ENCODE results near the gene PPP1R9B. TPM values are rescaled to one million over a fixed set of nuclear protein-coding genes. Genes with fewer than 3 reads are reported as not detected.

PPP1R9B gene
- total and polyA plus RNA-seq, 2 donors (not counting 1 experiment from before 2014, with no cell fraction given) = 80.7 to 220 TPM

GRCh38 chr17:50149417-50150353, 792 bp downstream of the PPP1R9B start:
- H3K9me3 ChIP-seq (ENCODE audit: control extremely low read depth in 1 of 3, control insufficient read depth in 2 of 3, insufficient read depth in 1 of 3, low read length in 2 of 3) = no peaks in the 10 kb centered on the region
- no peak for ATAC-seq (ENCODE audit: low read depth)
- TF ChIP-seq, protein P1, sequence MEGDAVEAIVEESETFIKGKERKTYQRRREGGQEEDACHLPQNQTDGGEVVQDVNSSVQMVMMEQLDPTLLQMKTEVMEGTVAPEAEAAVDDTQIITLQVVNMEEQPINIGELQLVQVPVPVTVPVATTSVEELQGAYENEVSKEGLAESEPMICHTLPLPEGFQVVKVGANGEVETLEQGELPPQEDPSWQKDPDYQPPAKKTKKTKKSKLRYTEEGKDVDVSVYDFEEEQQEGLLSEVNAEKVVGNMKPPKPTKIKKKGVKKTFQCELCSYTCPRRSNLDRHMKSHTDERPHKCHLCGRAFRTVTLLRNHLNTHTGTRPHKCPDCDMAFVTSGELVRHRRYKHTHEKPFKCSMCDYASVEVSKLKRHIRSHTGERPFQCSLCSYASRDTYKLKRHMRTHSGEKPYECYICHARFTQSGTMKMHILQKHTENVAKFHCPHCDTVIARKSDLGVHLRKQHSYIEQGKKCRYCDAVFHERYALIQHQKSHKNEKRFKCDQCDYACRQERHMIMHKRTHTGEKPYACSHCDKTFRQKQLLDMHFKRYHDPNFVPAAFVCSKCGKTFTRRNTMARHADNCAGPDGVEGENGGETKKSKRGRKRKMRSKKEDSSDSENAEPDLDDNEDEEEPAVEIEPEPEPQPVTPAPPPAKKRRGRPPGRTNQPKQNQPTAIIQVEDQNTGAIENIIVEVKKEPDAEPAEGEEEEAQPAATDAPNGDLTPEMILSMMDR (IDR thresholded peaks at IDR 0.05) = no peak
- no peak for TF ChIP-seq EZH2 (IDR thresholded peaks at IDR 0.05; ENCODE audit: borderline replicate concordance, insufficient read depth, low read depth, low read length, poor library complexity, severe bottlenecking)
- Mint-ChIP-seq H3K9me3 (ENCODE audit: insufficient read depth) (no peaks in the 10 kb centered on the region), H3K4me3 (peak overlapping the region; percentile 100), H3K27ac (peak overlapping the region; percentile 98), H3K27me3 (no peaks in the 10 kb centered on the region), H3K4me1 (peaks cover 49% of the 10 kb centered on the region)
- under 1% methylated on average over 123 of the region's 123 CpGs for WGBS (ENCODE audit: insufficient coverage)
- peaks cover 33 to 54% of the 10 kb centered on the region in 2 donors for H3K4me1 ChIP-seq (ENCODE audit: control insufficient read depth in 2 of 2, insufficient read depth in 2 of 2, low read length in 2 of 2)
- H3K4me2 ChIP-seq (replicated peaks; ENCODE audit: low read depth, low read length, poor library complexity, severe bottlenecking) = peak overlapping the region; percentile 92
- H3K9ac ChIP-seq (ENCODE audit: low read length) = peak overlapping the region; percentile 95
- H3K36me3 ChIP-seq (replicated peaks in 1 of 2; ENCODE audit: control extremely low read depth in 1 of 2, control insufficient read depth in 1 of 2, extremely low read depth in 1 of 2, insufficient read depth in 2 of 2, low read length in 1 of 2) = peaks cover 0 to 18% of the 10 kb centered on the region in 2 experiments
- DNase-seq = peak; percentile 76
- intact Hi-C loops (cut with micrococcal nuclease) = no loop called here
- CTCF ChIA-PET = interaction anchor here (0.6 to 4.2 kb wide), 8 partner anchors 9 to 56 kb away, joined by 3 to 65 read pairs (median 6); partner anchors contain the start of gene PDK2
- H3K27ac ChIP-seq (ENCODE audit: low read length in 2 of 2) = peak overlapping the region; percentile 82 to 94
- H2AFZ ChIP-seq (ENCODE audit: insufficient read depth, low read depth, low read length, poor library complexity, severe bottlenecking) = peak overlapping the region; percentile 50
- H3K4me3 ChIP-seq (ENCODE audit: control extremely low read depth in 1 of 5, extremely low read depth in 1 of 5, insufficient read depth in 1 of 5, low read depth in 2 of 5, low read length in 4 of 5) = peak overlapping the region; percentile 49 to 97 (median 85)
- H3K79me2 ChIP-seq (ENCODE audit: control insufficient read depth, insufficient read depth, low read length) = peaks cover 61% of the 10 kb centered on the region
- H4K20me1 ChIP-seq (ENCODE audit: control insufficient read depth, insufficient read depth, low read length, poor library complexity, severe bottlenecking) = peaks cover 54% of the 10 kb centered on the region
- no peaks in the 10 kb centered on the region for H3K27me3 ChIP-seq (replicated peaks in 1 of 4; ENCODE audit: control extremely low read depth in 1 of 4, control insufficient read depth in 3 of 4, insufficient read depth in 4 of 4, low read length in 3 of 4)
- POLR2A ChIA-PET = interaction anchor here (1.7 to 3.8 kb wide), 3 partner anchors 10 to 14 kb away, joined by 6 to 22 read pairs (median 8); no protein-coding TSS in a partner anchor
